CD4-positive, alpha-beta T cell (primary cell): ENCODE results near the gene BCL2. TPM values are rescaled to one million over a fixed set of nuclear protein-coding genes. Genes with fewer than 3 reads are reported as not detected.
"Not testable (repeated sequence)": the region's sequence is repeated elsewhere in the genome, so short reads cannot be mapped to it uniquely, and the experiment has no call there.

ENCODE experiments used
- ATAC-seq: fragments of 200-7000 bp; cut with Tn5 transposase; one replicate; pipeline ENCODE4 v1.10.0; 2022; ENCODE audit warnings: mild to moderate bottlenecking; ENCODE audit not compliant: poor library complexity
- CTCF ChIA-PET: fragments of 350-600 bp; sonication (Branson Sonifier 250); formaldehyde crosslinking; loops from one replicate; lab custom pipeline; 2021; ENCODE audit warnings: antibody characterized with exemption, inconsistent platforms; lab: Charles Lee
- POLR2A ChIA-PET: fragments of 350-600 bp; sonication (Branson Sonifier 250); formaldehyde crosslinking; loops from one replicate; lab custom pipeline; 2021; ENCODE audit warnings: antibody characterized with exemption, inconsistent platforms; lab: Charles Lee
- DNase-seq, 14 experiments: peaks; one replicate each; pipeline ENCODE4 v3.0.0-alpha.2; 2013 to 2020; ENCODE audit warnings: mixed read lengths in 2 of 14
- H3K27ac ChIP-seq, 2 donors: one replicate each; pipeline versions ENCODE4 v1.5.1 to v1.7.0; 2013; ENCODE audit warnings: low read length in 2 of 2, low read depth in 1 of 2, mild to moderate bottlenecking in 1 of 2
- H3K27me3 ChIP-seq, 2 experiments: 1 replicate in 1 of 2; 2 replicates in 1 of 2; pipeline versions ENCODE4 v1.6.1 to v1.7.0; 2013; ENCODE audit warnings: low read length in 2 of 2, control low read depth in 1 of 2, mild to moderate bottlenecking in 1 of 2, moderate library complexity in 1 of 2; ENCODE audit not compliant: insufficient read depth in 2 of 2, control insufficient read depth in 1 of 2
- H3K36me3 ChIP-seq: one replicate; pipeline ENCODE4 v1.6.1; 2013; ENCODE audit warnings: low read length, control low read depth; ENCODE audit not compliant: insufficient read depth
- H3K4me1 ChIP-seq: one replicate; pipeline ENCODE4 v1.6.1; 2013; ENCODE audit warnings: low read length, control low read depth; ENCODE audit not compliant: insufficient read depth
- H3K4me3 ChIP-seq: one replicate; pipeline ENCODE4 v1.5.1; 2013; ENCODE audit warnings: mild to moderate bottlenecking, low read length, moderate library complexity
- H3K9me3 ChIP-seq, 2 experiments: 1 replicate in 1 of 2; 2 replicates in 1 of 2; pipeline versions ENCODE4 v1.6.1 to v1.7.0; 2013; ENCODE audit warnings: low read length in 2 of 2, mild to moderate bottlenecking in 2 of 2, control low read depth in 1 of 2, moderate library complexity in 1 of 2; ENCODE audit not compliant: control insufficient read depth in 1 of 2, insufficient read depth in 1 of 2
- H3K27ac Mint-ChIP-seq: one replicate; pipeline ENCODE4 v1.8.0; 2020; ENCODE audit warnings: mixed read lengths
- H3K27me3 Mint-ChIP-seq: one replicate; pipeline ENCODE4 v1.8.0; 2021; ENCODE audit warnings: mixed read lengths
- H3K36me3 Mint-ChIP-seq: one replicate; pipeline ENCODE4 v1.8.0; 2021; ENCODE audit warnings: low read depth, mixed read lengths
- H3K4me1 Mint-ChIP-seq: one replicate; pipeline ENCODE4 v1.8.0; 2021; ENCODE audit warnings: low read depth, mixed read lengths
- H3K4me3 Mint-ChIP-seq: one replicate; pipeline ENCODE4 v1.8.0; 2020; ENCODE audit warnings: mild to moderate bottlenecking, mixed read lengths
- H3K9me3 Mint-ChIP-seq: one replicate; pipeline ENCODE4 v1.8.0; 2020; ENCODE audit warnings: mixed read lengths
- intact Hi-C, 2 experiments: fragments of 100-400 bp; cut with DNase I in 1 of 2; cut with micrococcal nuclease in 1 of 2; formaldehyde crosslinking; loops; one replicate each; pipeline versions ENCODE4 v1.15.1 to v1.9.0; 2023 to 2025; cut with DNase I, micrococcal nuclease
- total RNA-seq, 174 experiments: library from RNA in 2 of 174; stranded (reverse) in 2 of 174; gene quantifications; one replicate each; pipeline ENCODE4 v1.2.3 and lab custom pipeline; 2021 to 2026
- TF ChIP-seq, protein P1 (sequence below): fragments of 200-600 bp; IDR thresholded peaks from one replicate; pipeline ENCODE4 v1.8.0; 2022; ENCODE audit warnings: antibody characterized with exemption, mild to moderate bottlenecking

The BCL2 gene
- total RNA-seq, 2 experiments from 2014 or later: 40.1 to 40.3 TPM

- H3K27ac ChIP-seq: peak overlapping the region in 1 of 2 donors; percentile 4
- POLR2A ChIA-PET: no interaction called here
- H3K27me3 Mint-ChIP-seq: no peaks in the 10 kb centered on the region
These were observed 83.2 kb downstream of the BCL2 start for GRCh38 chr18:63236406-63236805.

DNA sequence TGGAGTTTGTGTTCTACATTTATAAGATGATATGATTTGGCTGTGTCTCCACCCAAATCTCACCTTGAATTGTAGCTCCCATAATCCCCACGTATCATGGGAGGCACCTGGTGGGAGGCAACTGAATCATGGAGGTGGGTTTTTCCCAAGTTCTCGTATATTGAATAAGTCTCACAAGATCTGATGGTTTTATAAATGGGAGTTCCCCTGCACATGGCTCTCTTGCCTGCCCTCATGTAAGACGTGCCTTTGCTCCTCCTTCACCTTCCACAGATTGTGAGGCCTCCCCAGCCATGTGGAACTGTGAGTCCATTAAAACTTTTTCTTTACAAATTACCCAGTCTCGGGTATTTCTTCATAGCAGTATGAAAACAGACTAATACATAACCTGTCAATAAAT lies 83.6 kb downstream of the BCL2 start:
- CTCF ChIA-PET: interaction anchor here (2.7 to 2.9 kb wide), 2 partner anchors 11 to 83 kb away, joined by 6 to 8 read pairs; no protein-coding TSS in a partner anchor
- not testable (repeated sequence) for H3K4me3 Mint-ChIP-seq

More at GRCh38 chr18:63236406-63236805, 83.2 kb downstream of the BCL2 start:
- no peaks in the 10 kb centered on the region for H3K9me3 Mint-ChIP-seq
- peaks cover 0 to 4% of the 10 kb centered on the region in 2 experiments for H3K9me3 ChIP-seq
- peaks cover 19% of the 10 kb centered on the region for H3K36me3 ChIP-seq
- peaks cover 29% of the 10 kb centered on the region for H3K36me3 Mint-ChIP-seq
- TF ChIP-seq, protein P1, sequence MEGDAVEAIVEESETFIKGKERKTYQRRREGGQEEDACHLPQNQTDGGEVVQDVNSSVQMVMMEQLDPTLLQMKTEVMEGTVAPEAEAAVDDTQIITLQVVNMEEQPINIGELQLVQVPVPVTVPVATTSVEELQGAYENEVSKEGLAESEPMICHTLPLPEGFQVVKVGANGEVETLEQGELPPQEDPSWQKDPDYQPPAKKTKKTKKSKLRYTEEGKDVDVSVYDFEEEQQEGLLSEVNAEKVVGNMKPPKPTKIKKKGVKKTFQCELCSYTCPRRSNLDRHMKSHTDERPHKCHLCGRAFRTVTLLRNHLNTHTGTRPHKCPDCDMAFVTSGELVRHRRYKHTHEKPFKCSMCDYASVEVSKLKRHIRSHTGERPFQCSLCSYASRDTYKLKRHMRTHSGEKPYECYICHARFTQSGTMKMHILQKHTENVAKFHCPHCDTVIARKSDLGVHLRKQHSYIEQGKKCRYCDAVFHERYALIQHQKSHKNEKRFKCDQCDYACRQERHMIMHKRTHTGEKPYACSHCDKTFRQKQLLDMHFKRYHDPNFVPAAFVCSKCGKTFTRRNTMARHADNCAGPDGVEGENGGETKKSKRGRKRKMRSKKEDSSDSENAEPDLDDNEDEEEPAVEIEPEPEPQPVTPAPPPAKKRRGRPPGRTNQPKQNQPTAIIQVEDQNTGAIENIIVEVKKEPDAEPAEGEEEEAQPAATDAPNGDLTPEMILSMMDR: no peak
- peaks cover 25% of the 10 kb centered on the region for H3K4me1 ChIP-seq
- H3K4me3 Mint-ChIP-seq: no peak overlapping the region
- H3K27ac Mint-ChIP-seq: peak overlapping the region; percentile 81
- H3K27me3 ChIP-seq: no peaks in the 10 kb centered on the region
- intact Hi-C loops: loop anchor here in 1 of 2 experiments (5.0 kb wide), 1 partner anchor 34 kb away; no protein-coding TSS in a partner anchor
- DNase-seq: peak in 2 of 14 experiments; percentile 53 to 67
- peaks cover 58% of the 10 kb centered on the region for H3K4me1 Mint-ChIP-seq
- CTCF ChIA-PET: interaction anchor here (2.7 kb wide), 1 partner anchor 11 kb away, joined by 6 read pairs; no protein-coding TSS in a partner anchor
- no peak overlapping the region for H3K4me3 ChIP-seq
- ATAC-seq: no peak

GRCh38 chr18:63234841-63235240 lies 84.7 kb downstream of the BCL2 start:
- Mint-ChIP-seq H3K27me3 (no peaks in the 10 kb centered on the region), H3K36me3 (peaks cover 25% of the 10 kb centered on the region), H3K27ac (peak overlapping the region; percentile 81), H3K4me1 (peaks cover 74% of the 10 kb centered on the region), H3K4me3 (peak overlapping the region; percentile 39), H3K9me3 (no peaks in the 10 kb centered on the region)
- Histone ChIP-seq H3K9me3 (peaks cover 0 to 4% of the 10 kb centered on the region in 2 experiments), H3K27me3 (no peaks in the 10 kb centered on the region), H3K4me1 (peaks cover 25% of the 10 kb centered on the region), H3K36me3 (peaks cover 7% of the 10 kb centered on the region), H3K27ac (peak overlapping the region; percentile 38 to 47), H3K4me3 (no peak overlapping the region)
- intact Hi-C loops: loop anchor here in 1 of 2 experiments (5.0 kb wide), 2 partner anchors 33 to 82 kb away; partner anchors contain the start of gene BCL2
- TF ChIP-seq, protein P1: no peak
- DNase-seq (peak in 1 of 14 experiments; percentile 50), ATAC-seq (peak; percentile 39)
- ChIA-PET POLR2A (interaction anchor here (1.0 kb wide), 1 partner anchor 65 kb away, joined by 3 read pairs; no protein-coding TSS in a partner anchor), CTCF (interaction anchor here (1.1 to 2.9 kb wide), 3 partner anchors 10 to 84 kb away, joined by 5 to 8 read pairs (median 6); no protein-coding TSS in a partner anchor)

More for the DNA sequence above, 83.6 kb downstream of the BCL2 start:
- peaks cover 25% of the 10 kb centered on the region for H3K36me3 Mint-ChIP-seq
- H3K4me1 Mint-ChIP-seq: peaks cover 63% of the 10 kb centered on the region
- intact Hi-C loops: loop anchor here in 1 of 2 experiments (5.0 kb wide), 1 partner anchor 34 kb away; no protein-coding TSS in a partner anchor
- H3K4me3 ChIP-seq, H3K9me3 Mint-ChIP-seq, H3K27me3 Mint-ChIP-seq, H3K9me3 ChIP-seq, H3K27me3 ChIP-seq, ATAC-seq, POLR2A ChIA-PET: not testable (repeated sequence)
- DNase-seq: peak in 2 of 14 experiments; percentile 53 to 63
- peak overlapping the region; percentile 81 for H3K27ac Mint-ChIP-seq
- Histone ChIP-seq H3K27ac (peak overlapping the region in 1 of 2 donors; percentile 4), H3K4me1 (peaks cover 25% of the 10 kb centered on the region), H3K36me3 (peaks cover 15% of the 10 kb centered on the region)
